ENCODE data around the gene ACOT12. TPM values are rescaled to one million over a fixed set of nuclear protein-coding genes. Genes with fewer than 3 reads are reported as not detected.
"Not testable (repeated sequence)": the region's sequence is repeated elsewhere in the genome, so short reads cannot be mapped to it uniquely, and the experiment has no call there.

ACOT12 gene
- total RNA-seq, 1 donor from 2014 or later = not detected

DNA sequence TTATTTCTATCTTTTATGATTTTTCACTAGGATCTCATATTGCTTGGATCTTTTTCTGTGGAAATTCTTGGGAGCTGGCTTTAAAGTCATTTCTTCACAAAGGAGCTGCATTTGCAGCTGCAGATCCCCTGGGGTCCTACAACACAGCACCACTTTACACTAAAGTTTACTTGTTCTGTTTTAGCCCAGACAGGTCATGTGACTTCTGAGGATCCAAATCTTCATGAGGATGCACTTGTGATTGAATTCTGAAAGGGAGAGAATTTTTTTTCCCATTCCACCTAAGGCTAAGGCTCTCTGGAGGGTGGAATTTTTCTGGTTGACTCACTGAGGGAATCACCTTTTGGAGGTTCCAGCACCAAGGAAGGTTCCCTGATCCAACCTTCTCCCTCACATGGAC lies 43.4 kb downstream of the ACOT12 start:
- TF ChIP-seq, protein P1, sequence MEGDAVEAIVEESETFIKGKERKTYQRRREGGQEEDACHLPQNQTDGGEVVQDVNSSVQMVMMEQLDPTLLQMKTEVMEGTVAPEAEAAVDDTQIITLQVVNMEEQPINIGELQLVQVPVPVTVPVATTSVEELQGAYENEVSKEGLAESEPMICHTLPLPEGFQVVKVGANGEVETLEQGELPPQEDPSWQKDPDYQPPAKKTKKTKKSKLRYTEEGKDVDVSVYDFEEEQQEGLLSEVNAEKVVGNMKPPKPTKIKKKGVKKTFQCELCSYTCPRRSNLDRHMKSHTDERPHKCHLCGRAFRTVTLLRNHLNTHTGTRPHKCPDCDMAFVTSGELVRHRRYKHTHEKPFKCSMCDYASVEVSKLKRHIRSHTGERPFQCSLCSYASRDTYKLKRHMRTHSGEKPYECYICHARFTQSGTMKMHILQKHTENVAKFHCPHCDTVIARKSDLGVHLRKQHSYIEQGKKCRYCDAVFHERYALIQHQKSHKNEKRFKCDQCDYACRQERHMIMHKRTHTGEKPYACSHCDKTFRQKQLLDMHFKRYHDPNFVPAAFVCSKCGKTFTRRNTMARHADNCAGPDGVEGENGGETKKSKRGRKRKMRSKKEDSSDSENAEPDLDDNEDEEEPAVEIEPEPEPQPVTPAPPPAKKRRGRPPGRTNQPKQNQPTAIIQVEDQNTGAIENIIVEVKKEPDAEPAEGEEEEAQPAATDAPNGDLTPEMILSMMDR (IDR thresholded peaks at IDR 0.05; ENCODE audit: partially characterized antibody, unreplicated experiment) = no peak
- no peaks in the 10 kb centered on the region for H3K36me3 Mint-ChIP-seq (ENCODE audit: unreplicated experiment)
- H3K9me3 Mint-ChIP-seq (ENCODE audit: unreplicated experiment) = no peaks in the 10 kb centered on the region
- no peaks in the 10 kb centered on the region for H3K27me3 Mint-ChIP-seq (ENCODE audit: unreplicated experiment)
- H3K4me3 Mint-ChIP-seq (ENCODE audit: unreplicated experiment) = no peak overlapping the region
- H3K4me1 Mint-ChIP-seq (ENCODE audit: low read depth, unreplicated experiment) = no peaks in the 10 kb centered on the region
- H3K27ac Mint-ChIP-seq (ENCODE audit: unreplicated experiment) = no peak overlapping the region
- DNase-seq = no peak

- Mint-ChIP-seq H3K4me1 (ENCODE audit: low read depth, unreplicated experiment) (no peaks in the 10 kb centered on the region), H3K27ac (ENCODE audit: unreplicated experiment) (no peak overlapping the region), H3K27me3 (ENCODE audit: unreplicated experiment) (no peaks in the 10 kb centered on the region)
These were observed 44.8 kb downstream of the ACOT12 start for GRCh38 chr5:81349161-81349560.

DNA sequence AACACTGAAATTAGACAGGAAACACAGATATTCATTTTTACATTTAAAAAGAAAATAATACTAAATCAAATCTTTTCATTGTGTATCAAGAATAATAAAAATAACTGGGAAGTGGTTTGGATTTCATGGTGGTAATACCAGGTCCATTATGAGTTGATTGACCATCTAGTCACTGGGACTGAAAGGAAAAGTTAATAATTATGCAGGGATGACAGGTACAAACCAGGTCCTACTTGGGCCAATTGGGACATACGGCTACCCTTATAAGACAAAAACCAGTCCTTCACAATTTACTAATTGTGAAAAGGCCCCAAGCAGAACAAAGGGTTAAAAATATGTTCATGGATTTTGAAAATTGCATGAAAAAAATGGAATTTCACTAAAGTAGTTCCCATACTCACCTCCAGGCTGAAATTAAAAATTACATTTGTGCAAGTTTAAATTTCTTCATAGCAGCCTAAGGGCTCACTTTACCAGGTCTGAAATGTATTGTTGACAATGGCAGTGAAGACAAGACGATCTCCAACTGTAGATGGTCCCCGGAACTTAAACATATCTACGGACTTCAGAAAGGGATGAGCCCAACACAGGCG lies 48.4 kb downstream of the ACOT12 start:
- no peaks in the 10 kb centered on the region for H3K9me3 Mint-ChIP-seq (ENCODE audit: unreplicated experiment)
- H3K4me1 Mint-ChIP-seq (ENCODE audit: low read depth, unreplicated experiment) = no peaks in the 10 kb centered on the region
- no peaks in the 10 kb centered on the region for H3K36me3 Mint-ChIP-seq (ENCODE audit: unreplicated experiment)
- H3K4me3 Mint-ChIP-seq (ENCODE audit: unreplicated experiment) = no peak overlapping the region
- no peak for DNase-seq
- TF ChIP-seq, protein P1 (IDR thresholded peaks at IDR 0.05; ENCODE audit: partially characterized antibody, unreplicated experiment) = peak; percentile 51
- no peak overlapping the region for H3K27ac Mint-ChIP-seq (ENCODE audit: unreplicated experiment)
- H3K27me3 Mint-ChIP-seq (ENCODE audit: unreplicated experiment) = no peaks in the 10 kb centered on the region

More at GRCh38 chr5:81349161-81349560, 44.8 kb downstream of the ACOT12 start:
- TF ChIP-seq, protein P1 (IDR thresholded peaks at IDR 0.05; ENCODE audit: partially characterized antibody, unreplicated experiment) = no peak
- H3K4me3 Mint-ChIP-seq (ENCODE audit: unreplicated experiment) = no peak overlapping the region
- H3K9me3 Mint-ChIP-seq (ENCODE audit: unreplicated experiment) = no peaks in the 10 kb centered on the region
- DNase-seq = no peak
- no peaks in the 10 kb centered on the region for H3K36me3 Mint-ChIP-seq (ENCODE audit: unreplicated experiment)

- TF ChIP-seq, protein P1 (IDR thresholded peaks at IDR 0.05; ENCODE audit: partially characterized antibody, unreplicated experiment) = no peak
- Mint-ChIP-seq H3K9me3 (ENCODE audit: unreplicated experiment) (no peaks in the 10 kb centered on the region), H3K4me1 (ENCODE audit: low read depth, unreplicated experiment) (no peaks in the 10 kb centered on the region), H3K36me3 (ENCODE audit: unreplicated experiment) (no peaks in the 10 kb centered on the region), H3K27me3 (ENCODE audit: unreplicated experiment) (no peaks in the 10 kb centered on the region), H3K4me3 (ENCODE audit: unreplicated experiment) (no peak overlapping the region), H3K27ac (ENCODE audit: unreplicated experiment) (no peak overlapping the region)
- DNase-seq = no peak
These were observed 49.2 kb downstream of the ACOT12 start for GRCh38 chr5:81344736-81345135.

- H3K4me1 Mint-ChIP-seq (ENCODE audit: low read depth, unreplicated experiment); H3K9me3 Mint-ChIP-seq (ENCODE audit: unreplicated experiment); H3K27me3 Mint-ChIP-seq (ENCODE audit: unreplicated experiment); H3K4me3 Mint-ChIP-seq (ENCODE audit: unreplicated experiment); H3K36me3 Mint-ChIP-seq (ENCODE audit: unreplicated experiment); DNase-seq; H3K27ac Mint-ChIP-seq (ENCODE audit: unreplicated experiment): not testable (repeated sequence)
These were observed 55.7 kb downstream of the ACOT12 start for GRCh38 chr5:81338213-81338612.
